Stimulated activated CD4-positive, alpha-beta T cell treated with anti-CD3 and anti-CD28 coated beads, Interleukin-1b, Interleukin-23, amount 100 ng/mL, for 48 hours (primary cell): ENCODE results near the gene DUSP6.
A peak's percentile ranks its signal among the peaks of the same experiment; 100 is the strongest.

Experiments used
- DNase-seq: peaks from one replicate; pipeline ENCODE4 v3.0.0-alpha.2; 2020

Gene DUSP6, protein sequence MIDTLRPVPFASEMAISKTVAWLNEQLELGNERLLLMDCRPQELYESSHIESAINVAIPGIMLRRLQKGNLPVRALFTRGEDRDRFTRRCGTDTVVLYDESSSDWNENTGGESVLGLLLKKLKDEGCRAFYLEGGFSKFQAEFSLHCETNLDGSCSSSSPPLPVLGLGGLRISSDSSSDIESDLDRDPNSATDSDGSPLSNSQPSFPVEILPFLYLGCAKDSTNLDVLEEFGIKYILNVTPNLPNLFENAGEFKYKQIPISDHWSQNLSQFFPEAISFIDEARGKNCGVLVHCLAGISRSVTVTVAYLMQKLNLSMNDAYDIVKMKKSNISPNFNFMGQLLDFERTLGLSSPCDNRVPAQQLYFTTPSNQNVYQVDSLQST

DNA sequence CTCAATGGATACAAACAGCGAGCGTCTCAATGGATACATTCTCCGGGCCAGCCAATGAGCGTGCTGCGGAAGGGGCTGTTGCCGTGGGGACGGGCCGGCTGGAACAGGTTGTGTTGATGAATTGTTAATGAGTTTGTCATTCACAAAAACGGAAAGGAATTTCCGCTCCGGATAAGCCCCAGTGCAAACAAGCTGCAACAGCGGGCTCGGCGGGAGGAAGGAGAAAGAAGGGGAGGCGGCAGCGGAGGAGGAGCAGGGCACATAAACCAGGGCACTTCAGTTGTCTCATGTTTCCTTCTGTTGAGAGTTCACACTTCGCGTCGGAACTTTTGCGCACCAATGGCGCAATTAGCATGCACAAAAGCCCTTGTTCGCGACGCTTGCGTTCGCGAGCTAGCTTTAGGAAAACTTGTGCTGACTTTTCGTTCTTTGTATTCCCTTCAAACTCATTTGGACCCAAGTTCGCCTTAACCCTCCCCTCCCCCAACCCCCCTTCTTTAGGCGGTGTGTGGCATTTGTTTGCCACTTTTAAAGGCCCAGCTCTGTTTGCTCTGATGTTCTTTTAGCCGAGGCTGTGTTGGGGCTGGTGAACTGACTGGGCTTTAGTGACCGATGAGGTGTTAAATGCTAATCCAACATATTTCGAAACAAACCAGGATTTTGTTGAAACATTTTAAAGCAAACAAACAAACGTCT, at the start of gene DUSP6:
DUSP6 (minus strand) TSS at position 10 of the 696 bp plus-strand sequence. CDS start 462 bp downstream, outside the sequence.
- DNase-seq, result peak; percentile 94

DNA sequence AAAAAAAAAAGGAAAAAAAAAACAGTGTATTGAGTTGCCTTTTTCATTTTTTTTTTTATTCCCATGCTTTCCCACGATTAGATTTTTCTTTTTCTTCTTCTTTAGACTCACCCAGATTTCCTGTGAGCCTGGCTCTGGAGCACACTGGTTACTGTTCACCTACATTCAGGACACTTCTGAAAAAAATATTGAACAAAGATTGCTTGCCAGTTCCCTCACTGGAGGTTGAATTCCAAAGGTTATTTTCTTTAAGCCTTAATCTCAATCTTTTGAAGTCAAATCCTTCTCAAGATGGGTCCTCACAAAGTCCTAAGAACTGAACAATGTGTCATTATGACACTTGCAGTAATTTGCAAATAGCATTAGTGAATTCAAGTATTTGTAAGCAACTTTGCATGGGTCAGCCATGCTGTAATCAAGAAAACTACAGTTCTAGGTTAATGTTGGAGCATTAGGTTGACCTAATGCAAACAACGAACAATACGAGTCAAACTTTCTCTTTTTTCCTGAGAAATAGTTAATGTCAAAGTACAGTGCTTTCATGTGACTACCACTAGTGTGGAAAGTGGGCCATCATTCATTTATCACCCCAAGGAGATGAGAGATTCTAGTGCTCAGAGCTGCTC, 49.2 kb upstream of the DUSP6 start:
- DNase-seq, result no peak

DNA sequence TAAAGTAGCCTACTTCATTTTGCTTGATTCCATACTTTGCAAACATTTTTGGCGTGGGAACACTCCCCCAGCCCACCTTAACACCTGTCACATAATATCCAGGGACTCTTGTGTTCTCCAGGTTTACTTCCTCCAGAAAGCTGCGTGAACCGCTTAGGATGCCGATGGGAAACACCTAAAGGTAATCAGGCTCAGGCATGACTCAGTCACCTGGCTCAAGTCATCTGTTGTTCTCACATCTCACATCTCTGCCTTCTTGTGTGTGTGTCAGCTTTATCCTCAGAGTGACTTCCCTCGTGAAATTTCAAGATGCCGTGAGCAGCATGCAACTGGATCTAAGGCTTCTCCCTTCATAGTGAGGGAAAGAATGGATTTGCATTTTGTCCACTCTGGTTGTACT, 48.1 kb upstream of the DUSP6 start:
- DNase-seq, result no peak

DNA sequence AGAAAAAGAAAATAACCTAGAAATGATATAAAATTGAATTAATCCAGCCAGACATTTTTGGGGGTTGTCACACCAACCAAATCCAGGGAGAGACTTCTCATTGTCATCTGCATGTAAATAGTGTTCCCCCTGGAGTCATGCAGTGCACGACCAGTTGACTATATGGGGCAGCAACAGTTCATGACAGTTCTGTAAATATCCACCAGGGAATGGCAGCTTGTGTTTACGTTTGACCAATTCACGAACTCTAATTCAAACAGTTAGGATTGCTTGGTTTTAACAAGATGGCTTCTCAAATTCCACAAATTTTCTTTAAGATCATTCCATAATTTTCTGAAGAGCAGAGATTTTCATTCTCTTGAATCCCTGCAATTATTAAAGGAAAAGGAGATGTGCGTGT, 43.4 kb upstream of the DUSP6 start:
- no peak for DNase-seq

DNA sequence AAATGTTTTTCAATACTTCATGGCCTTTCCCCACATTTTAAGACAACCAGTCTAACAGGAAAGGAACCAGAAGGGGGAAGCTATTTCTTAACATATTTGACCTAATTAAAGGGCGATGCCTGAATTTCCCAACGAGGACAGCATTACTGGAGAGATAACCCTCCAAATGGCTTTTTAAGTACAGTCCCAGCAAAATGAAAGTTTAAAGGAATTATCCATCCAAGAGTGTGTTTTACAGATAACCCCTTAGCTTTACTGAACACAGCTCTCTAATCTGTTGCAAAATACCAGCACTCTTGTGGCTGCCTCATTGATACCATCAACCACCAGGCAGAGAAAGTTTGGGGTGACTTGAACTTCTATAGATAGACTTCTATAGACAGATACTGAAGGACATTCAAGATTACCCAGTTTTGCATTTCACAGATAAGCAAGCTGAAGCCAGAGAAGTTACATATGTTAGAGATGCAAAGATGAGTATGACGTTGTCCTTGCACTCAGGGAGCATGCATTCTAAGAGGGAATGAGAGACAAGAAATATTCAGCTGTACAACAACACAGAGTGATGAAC, 41.3 kb upstream of the DUSP6 start:
- DNase-seq, result no peak

DNA sequence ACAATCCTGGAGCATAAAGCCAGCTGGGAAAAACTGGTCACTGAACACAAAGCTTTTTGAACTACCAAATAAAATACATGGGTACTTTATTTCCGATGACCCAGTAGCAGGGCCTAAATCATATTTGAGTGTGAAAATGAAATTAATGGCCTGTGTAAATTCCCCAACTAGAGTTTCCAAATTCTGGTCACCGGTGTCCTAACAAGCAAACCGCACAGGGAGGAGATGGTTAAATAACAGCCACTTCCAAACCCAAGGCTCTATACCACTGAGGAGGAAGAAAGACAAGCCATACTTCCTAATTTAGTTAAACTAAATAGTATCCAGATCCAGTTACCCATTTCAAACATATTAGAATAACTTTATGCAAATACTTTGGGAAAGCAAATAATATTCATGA, 40.1 kb upstream of the DUSP6 start:
- DNase-seq, result no peak

DNA sequence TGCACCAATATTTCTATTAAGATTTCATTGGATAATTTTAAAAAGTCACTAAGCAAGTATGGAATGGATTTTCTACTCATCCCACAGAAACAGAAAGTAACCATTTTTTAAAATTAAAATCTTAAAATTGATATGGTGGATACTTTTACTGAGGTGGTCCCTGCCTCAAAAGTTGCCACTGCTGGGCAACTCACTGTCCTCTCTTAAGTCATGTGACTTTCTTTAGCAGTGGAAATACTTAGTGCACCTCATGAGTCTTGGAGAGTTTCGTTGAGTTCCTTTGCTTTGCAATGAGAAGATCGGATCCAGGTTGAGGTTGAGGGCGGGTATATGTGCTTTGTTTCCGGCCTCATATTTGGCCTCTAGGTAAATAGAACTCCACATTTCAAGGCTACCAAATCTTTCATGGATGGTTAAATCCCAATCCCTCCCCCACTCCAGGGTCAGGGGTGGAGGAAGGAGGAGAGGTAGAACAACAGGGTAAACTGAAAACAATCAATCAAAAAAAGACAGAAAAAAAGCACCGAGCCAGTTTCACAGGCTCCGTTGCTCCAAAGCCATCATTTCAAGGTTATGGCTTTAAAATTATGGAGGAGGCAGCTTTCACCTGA, 39.5 kb upstream of the DUSP6 start:
- no peak for DNase-seq

DNA sequence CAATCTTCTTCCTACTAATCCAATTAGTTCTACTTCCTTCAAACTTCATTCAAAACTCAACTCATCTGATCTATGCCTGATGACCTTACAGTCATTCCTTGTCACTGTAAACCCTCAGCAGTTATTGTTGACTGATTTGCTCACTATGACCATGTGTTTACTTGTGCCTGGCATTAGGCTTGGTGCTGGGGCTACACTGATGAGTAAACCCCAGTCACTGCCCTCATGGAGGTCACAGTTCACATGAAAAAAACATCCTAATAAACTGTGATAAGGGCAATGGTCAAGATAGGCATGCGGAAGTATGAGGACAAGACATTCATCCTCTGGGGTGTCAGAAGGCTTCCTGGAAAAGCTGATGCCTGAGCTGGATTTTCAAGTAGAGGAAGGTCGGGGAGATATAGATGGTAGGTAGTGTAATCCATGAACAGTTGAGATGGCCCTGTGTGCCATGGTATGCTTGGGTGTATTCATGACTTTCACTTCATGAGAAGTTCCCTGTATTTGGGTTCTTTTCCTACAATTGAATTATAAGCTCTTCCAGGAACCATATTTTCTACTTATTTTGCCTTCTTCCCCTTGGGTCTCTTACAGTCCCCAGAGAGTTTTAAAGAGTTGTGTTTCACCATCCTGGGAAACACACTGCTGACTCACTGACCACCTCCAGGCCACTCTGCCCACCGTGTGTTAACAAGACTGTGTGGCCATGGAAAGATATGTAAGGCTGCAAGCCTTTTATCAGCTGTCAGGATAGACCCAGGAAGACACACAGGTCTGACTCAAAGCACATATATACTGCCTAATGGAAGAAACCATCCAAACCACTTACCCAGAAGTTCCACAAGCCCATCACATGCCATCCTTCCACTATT, 38.7 kb upstream of the DUSP6 start:
- DNase-seq, result no peak

DNA sequence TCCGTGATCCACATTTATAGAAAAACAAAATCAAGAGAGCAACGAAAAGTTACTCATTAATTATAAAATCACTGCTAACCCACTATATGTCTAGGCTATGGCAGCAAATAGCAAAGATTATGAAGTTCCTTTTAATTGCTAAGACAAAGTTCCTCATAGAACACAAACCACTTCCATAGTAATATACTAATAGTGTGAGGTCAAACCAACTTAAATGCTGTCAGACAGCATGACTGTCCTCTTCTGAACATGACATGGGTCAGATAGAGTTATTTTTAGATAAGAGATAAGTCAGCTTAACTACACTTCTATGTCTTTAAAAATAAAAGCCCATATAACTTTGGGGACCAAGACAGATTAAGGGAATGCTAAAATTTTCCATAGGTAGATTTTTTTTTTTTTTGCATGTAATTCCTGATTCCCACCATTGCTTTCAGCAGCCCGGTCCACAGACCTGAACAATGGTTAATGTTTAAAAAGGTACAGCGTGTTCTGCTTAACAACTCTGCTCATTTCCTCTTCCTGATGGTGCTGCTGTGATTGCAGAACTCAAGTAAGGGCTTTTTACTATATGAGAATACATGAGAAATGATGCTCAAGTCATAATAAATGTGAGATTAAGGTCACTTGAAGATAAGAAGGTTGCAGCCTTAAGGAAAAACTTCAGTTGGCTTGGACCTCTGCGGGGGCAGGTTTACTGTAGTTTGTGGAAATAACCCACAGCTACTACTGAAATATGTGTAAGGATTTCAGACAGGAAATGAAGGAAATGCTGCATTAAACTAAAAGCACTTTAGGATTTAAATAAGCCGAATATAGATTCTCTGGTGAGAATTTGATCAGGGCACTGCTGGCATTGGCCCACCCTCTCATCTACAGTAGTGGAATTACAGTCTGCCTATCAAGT, 37.7 kb upstream of the DUSP6 start:
- DNase-seq, result peak; percentile 9

DNA sequence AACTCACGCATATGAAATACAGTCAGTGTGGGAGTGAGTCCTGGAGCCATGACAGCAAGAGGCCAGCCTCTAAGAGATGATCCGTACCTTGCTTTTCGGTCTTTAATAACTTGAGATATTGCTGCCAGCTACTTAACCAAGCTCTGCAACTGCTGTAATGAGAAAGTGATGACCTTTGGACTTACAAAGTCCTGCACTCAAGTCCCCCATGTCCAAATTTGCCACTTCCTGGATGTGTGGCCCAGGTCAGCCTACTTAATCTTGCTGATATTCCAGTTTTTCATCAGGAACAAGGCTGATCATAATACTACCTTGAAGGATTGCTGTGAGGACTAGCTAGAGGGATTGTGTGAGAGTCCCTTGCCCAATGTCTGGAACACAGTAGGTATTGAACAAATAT, 33.8 kb upstream of the DUSP6 start:
- DNase-seq, result no peak

DNA sequence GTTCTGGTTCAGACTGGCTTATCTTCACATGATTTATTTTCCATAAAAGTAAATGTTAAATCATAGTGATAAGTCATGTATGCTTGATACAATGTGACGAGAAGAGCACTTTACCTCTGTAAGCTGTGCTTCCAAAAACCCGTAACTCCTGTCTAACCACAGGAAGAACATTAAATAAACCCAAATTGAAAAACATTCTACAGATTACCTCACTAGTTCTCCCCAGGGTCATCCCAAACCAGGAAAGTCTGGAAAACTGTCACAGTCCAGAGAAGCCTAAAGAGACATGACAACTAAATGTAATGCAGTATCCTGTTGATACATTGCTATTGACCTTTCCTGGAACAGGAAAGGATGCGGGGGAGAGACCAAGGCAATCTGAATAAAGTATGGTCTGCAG, 32.5 kb upstream of the DUSP6 start:
- no peak for DNase-seq

DNA sequence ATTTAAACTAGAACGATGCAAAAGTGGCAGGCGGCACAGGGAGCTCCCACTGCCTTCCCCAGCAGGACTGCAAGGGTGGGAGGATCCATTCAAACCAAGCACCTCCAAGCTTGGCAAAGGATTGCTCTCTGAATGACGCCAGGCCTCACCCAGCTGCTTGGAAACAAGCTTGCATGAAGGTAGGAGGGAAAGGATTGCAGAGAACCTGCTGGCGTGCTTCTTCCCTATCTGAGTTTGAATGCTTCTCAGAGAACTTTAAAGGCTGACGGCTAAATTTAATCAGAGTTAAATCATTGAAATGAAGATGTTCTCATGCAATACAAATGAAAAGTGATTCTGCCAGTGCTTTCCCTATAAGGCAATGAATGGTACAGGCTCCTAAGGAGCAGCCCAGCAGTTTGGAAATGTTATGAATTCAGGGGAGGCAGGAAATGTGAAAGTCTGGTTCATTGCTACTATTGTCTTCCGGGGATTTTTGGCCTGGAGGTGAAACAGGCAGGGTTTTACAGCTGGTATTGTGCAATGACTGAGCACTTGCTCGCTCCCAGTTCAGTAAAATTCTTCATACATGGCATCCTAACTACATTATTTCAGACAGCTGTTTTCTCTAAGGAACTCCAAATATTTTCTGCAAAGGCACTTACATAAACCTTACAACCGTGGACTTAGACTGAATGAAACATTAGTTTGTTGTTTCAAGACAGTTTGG, 31.9 kb upstream of the DUSP6 start:
- DNase-seq, result no peak

DNA sequence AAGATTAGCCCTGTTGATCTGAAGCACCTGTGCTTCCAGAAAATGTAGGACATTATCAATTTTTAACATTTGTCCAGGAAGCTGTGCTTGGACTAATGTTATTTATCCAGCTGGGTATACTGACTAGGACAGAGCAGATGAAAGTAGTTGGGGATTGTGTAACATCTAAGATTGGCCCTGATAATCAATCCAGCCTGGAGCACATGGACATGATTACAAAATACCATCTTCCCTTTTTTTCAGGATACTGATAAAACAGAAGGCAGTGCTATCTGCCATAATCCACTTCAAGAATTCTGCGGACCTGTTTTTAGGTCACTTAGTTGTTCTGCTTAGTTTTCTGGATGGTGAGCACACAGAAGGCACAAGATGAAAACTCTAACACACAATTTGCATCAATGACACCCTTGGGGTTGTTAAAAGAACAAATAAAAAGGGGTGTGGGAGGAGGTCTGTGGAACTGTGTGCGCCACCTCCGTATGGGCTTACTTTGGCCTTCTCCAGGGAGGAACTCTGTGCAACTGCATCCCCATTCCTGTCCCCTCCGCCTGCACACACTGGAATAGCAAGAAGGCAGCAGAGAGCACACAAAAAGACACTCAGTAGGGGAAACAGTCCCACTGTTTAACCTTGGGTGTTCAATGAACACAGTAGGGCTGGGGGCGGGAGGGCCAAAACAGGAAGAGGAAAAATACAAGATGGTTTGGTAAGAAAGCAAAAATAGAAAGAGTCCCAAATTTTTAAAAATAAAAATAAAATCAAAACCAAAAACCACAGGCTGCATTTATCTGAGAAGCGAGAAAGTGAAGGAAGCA, 31.1 kb upstream of the DUSP6 start:
- no peak for DNase-seq

DNA sequence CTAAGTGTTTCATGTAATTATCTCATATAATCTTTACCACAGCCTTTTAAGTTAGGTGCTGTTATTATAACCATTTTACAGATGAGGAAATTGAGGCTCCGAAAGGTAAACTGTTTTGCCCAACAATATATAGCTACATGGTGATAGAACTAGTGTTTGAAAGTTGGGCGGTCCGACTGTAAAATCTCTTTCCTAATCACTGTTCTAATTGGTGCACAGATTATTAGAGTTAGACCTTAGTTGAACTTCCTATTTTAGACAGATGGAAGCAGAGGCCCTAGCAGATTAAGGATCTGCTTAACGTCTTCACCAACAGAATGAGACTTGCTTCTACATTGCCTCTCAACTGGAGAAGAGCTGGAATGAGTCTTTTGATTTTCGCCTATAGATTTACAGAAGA, 30.0 kb upstream of the DUSP6 start:
- DNase-seq, result no peak

DNA sequence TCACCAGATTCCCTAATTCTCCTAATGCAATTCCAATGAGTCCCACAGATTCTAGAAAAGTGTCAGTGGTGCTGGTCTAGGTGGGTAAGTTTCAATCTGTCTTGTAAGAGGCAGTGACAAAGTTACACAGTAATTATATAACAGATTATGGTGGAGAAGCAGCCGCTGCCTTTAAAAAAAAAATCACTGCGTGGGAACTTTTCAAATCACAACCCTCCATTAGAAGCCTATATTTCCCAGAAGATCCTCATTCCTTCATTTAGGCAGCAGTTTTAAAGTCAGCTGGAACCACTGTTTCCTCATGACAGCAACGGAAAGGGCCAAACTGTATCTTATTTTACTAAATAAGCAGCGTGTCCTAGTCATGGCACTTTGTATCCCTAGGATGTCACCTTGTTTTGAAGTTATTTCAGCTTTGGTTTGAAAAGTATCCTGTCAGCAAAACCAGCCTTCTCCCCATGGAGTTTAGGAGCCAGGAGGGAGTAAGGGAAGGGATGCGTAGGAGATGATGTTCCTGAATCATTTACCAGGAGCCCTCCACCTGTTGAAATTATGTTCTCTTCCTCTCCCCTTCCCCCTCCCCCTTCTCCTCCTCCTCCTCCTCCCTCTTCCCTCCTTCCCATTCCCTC, 27.7 kb upstream of the DUSP6 start:
- no peak for DNase-seq

DNA sequence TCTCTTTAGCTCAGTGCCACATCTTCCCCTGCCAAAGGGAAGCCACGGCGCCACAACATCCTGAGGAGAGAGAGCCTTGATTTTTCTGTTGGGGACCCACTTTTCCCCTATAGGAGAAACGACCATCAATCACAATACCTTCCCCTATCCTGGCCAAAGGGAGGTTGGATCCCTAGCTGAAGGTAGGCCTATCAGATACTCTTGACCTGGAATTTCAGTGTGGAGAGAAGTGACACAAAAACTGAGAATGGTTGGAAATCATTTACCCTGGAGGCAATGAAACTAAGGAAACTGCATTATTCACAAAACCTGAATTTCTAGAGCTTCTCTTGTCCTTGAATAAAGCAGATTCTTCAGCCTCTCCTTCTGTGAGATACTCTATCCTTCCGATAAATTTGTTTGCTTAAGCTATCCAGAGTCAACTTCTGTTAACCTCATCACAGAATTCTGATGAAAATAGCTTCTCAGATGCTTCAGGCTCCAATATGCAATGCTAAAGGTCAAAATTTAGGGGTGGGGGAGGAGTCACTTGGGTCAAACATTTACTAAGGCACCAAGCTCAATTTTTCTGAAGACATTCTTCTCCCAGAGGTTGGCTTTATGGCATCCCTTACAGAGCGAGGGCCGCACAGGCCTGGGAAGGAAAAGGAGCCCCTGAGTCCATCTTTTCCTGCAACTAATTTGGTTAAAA, 27.0 kb upstream of the DUSP6 start:
- DNase-seq, result no peak

DNA sequence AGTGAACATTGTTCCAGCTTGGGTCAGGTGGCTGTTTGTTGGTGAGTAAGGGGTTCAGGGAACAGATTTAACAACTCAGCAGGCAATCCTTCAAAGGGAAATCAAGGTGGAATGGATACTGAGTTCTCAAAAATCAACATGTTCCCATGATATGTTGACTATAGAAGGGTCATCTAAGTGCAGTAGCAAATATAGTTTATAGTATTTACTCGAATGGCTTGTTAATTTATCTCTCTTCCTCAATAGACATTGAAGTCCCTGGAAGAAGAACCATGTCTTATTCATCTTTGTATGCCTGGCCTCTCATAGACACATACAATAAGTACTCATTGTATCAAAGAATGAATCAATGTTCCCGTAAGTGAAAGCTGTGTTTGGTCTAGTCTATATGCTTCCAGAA, 24.5 kb upstream of the DUSP6 start:
- no peak for DNase-seq

DNA sequence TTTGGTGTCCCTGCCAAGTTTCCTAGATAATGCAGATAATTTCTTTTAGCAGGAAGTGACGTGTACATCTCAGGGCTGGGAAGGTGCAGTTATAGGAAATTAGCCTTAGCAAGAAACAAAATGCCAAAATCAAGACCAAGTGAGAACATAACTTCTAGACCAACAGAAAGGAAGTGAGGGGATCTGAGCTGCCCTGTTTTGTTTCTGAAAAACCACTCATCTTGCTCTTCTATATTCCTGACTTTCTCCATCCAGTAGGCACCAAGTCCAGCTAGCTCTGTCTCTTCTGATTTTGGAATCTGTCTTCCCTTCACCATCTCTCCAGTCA, 23.9 kb upstream of the DUSP6 start:
- DNase-seq, result no peak
